NCI-H2196 treated with DMSO at 0.1 percent for 48 hours (cell line): Measurements from ENCODE around the gene OBI1.
"Not testable (repeated sequence)": the region's sequence is repeated elsewhere in the genome, so short reads cannot be mapped to it uniquely, and the experiment has no call there.

Experiments
- DNase-seq: peaks from one replicate; lab custom pipeline; 2025; ENCODE audit not compliant: unreplicated experiment; lab: John Stamatoyannopoulos, UW

OBI1 gene

GRCh38 chr13:78649997-78650716 lies 8.8 kb downstream of the OBI1 start:
- DNase-seq, result no peak

DNA sequence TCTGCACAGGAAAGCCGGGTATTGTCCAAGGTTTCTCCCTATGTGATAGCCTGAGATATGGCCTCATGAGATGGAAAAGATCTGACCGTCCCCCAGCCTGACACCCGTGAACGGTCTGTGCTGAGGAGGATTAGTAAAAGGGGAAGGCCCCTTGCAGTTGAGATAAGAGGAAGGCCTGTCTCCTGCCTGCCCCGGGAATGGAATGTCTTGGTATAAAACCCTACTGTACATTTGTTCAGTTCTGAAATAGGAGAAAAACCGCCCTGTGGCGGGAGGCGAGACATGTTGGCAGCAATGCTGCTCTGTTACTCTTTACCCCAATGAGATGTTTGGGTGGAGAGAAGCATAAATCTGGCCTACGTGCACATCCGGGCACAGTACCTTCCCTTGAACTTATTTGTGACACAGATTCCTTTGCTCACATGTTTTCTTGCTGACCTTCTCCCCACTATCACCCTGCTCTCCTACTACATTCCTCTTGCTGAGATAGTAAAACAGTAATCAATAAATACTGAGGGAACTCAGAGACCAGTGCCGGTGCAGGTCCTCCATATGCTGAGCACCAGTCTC lies 11.8 kb downstream of the OBI1 start:
- not testable (repeated sequence) for DNase-seq

- no peak for DNase-seq
Observed at GRCh38 chr13:78638216-78638615, 20.7 kb downstream of the OBI1 start.

DNA sequence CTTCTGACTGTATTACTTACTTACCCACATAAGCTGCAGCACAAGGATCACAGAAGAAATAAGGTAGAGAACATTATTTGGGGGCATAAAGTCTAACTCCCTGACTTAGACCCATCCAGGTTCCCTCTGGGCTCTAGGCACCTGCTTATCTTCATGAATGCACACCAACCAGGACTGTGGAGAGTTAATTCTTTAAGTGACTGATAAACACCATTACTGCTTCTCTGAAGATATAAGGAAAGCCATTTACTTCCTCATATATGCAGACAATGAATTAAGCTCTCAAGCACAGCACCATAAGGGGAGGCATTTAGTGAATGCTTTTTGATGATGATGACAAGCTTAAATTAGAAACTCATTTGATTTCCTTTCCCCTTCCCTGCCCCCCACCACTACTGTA lies 22.5 kb downstream of the OBI1 start:
- DNase-seq, result no peak

DNA sequence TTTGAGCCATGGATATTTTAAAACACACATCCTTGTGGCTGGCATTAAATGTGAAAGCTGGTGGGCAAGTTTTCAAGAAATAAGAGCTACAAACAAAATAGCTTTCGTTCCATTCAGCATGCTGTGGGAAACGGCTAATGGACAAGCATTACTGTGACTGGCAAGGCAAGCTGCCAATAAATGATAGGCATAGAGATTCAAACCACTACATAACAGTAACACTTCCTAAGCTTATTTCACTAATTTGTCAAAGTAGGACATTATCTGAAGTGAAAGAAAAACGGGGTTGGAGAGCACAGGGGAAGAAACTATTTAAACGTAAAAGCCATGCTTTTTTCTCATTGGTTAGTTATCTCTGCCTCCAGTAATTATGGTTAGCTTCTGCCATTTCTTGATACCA lies 26.0 kb downstream of the OBI1 start:
- no peak for DNase-seq

GRCh38 chr13:78631077-78631476 lies 27.9 kb downstream of the OBI1 start:
- no peak for DNase-seq

GRCh38 chr13:78630511-78630910 lies 28.4 kb downstream of the OBI1 start:
- no peak for DNase-seq

- no peak for DNase-seq
Observed at GRCh38 chr13:78625384-78625783, 33.6 kb downstream of the OBI1 start.

DNA sequence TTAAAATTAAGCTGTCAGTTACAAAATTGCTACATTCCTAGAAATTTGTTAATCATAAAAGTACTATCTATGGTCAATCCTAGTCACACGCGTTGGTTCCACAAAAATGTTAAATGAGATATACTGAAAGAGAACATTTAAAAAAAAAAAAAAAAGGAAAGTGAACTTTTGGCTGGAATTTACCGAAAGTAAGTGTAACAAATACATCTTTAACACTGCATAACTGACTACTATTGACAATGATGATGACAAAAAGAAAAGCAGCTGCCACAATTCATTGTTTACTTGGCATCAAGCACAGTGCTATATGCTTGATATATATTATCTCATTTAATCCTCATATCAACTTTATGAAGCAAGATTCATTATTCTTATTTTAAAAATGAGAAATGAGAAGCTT lies 35.8 kb downstream of the OBI1 start:
- no peak for DNase-seq

DNA sequence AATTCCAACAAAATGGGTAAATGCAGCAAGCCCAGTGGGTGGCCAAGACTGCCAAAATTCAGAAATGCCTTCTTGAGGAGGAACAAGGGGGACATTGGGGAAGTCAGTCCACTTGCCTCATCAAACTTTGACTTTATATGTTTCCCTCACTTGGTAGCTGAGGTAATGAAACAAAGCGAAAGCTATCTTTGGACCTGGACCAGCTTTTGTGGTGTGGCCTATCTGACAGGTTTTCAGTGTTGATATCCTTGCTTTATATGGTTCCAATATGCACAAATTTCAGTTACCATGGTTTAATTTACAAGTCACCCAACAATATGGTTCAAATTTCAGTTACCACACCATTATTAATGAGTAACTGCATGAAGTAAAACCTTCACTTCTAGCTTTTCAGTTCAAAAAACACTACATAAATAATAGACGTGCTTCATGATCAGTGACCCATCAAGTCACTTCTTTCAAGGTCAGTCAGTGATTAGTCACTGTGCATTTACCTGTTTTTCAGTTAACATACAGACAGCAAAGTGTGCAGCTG lies 38.0 kb downstream of the OBI1 start:
- no peak for DNase-seq

DNA sequence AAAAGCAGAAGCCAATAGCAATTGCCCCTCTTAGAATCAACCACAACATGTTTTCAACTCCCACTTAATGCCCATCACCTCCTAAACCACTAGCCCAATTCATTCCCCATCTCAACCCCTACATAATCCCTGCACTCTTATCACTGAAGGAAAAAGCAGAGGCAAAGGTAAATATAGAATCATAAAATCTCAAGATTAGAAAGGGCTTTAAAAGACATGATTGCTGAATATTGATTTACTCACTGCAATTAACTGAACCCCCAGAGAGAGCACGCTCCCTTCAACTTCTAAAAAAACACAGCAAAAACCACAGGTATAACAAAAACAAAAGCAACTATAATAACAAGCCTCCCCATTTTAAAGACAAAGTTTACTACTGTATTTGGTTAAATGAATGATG lies 40.5 kb downstream of the OBI1 start:
- no peak for DNase-seq

- no peak for DNase-seq
Observed at GRCh38 chr13:78611040-78611439, 47.9 kb downstream of the OBI1 start.

DNA sequence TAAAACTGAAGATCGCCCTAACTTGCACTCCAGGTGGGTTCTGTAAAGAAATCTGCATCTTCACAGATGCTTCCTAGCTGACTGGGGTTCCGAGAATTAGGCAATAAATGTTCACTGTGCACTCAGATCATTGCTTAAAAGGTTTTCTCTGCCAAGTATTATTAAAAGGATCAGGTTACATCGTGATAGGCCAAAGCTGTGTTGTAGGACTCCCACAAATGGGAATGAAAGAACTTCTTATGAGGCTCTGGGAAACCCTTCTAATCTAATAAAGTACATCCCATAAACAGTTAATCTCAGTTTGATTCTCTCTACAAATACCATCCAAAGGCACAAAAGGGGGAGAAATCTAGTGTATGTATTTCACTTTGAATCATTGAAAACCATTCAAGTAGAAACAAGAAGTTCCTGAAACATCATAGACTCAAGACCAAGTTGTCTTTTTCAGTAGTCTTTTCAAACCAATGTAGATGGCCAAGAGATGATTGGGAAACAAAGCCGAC lies 48.5 kb downstream of the OBI1 start:
- DNase-seq, result no peak

- no peak for DNase-seq
Observed at GRCh38 chr13:78609464-78610205, 49.3 kb downstream of the OBI1 start.

DNA sequence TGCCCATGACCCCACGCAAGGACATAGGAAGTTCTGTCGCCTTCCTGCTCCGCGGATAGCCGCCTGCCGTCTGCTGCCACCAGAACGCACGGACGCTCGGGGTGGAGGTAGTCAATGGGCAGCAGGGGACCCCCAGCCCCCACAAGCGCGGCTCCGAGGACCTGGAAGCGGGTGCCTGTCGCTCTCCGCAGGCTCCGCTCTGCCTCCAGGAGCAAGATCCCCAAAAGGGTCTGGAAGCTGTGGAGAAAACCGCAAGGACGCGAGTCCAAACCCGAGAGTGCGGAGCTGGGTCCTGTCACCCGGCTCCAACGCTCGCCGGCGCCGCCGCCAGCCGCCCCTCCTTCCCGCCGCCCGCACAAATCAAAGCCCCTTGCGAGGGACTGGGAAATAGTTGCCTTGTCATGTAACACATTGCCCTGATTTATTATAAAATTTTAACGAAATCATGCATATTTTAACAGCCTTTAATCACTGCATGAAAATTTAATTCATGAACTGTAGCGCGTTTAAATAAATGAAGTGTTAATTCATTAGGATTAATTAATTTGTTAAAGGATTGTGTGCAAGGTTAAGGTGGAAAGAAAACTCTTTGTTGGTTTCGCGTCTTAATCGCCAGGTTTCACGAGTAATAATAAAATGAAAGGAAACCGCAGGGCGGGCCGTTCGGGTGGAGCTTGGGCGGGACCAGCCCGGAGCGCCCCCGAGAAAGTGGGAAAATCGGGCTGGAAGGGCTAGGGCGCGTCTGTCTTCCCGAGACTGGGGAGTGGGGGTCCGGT lies 50.1 kb downstream of the OBI1 start:
- no peak for DNase-seq

DNA sequence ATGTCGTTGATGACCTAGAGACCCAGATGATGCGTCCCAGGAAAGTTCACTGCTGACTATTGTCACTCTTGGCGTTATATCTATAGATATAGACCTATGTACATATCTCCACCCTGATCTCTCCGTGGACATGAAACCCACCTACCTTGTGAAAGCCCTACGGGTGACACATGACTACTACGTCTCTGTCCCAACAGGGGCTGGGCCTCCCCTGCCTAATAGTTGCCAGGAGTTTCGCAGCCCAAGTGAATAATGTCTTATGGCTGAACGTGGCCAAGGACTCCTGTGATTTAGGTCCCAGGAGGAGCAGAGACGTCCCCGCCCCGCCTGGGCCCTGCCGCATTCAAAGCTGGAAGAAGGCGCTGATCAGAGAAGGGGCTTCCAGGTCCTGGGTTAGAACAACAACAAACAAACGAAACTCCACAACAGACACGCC lies 50.7 kb downstream of the OBI1 start:
- no peak for DNase-seq

- no peak for DNase-seq
Observed at GRCh38 chr13:78607409-78608251, 51.3 kb downstream of the OBI1 start.

DNA sequence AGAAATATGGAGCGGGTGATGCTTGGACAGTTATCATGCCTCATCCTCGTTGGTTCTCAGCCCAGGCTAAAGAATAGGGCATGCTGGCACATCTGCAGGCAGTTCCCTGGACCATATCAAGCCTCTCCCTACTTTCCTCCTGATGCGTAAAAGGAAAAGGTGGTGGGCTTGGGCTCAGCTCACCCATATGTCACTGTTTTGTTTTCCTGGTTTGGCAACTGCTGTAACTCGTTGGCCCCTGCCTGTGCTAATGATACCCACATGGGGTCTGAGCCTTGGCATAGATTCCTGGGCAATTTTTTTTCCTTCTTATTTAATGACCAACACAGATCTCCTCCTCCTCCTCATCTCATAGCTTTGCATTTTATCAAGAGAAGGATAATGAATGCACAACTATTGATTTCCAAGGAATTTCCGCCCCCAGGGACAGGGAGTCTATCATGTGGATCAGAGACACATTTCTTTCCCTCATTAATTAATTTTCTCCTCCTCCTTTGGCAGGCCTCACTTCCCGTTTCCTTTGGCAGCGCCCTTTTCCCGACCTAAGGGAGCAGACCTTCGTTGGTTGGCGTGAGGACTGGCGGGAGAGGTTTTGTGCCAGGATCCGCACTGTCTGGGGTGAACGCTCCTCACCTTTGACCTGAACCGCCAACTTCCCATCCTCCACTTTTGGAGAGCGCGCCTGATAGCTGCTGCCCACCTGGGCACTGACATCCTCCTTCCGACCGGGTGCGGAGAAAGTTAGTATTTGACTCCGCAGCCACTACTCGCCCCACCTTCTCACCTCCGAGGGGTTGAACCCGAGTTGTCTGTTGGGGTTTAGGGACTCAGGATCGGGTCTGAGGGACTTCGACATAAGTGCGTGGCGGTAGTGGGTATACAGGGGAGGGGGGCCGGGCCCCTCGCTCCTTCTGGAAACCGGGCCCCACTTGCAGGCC lies 52.2 kb downstream of the OBI1 start:
- no peak for DNase-seq
